ENCODE results near the gene KIR3DL2. TPM values are rescaled to one million over a fixed set of nuclear protein-coding genes. Genes with fewer than 3 reads are reported as not detected.

The KIR3DL2 gene
- total RNA-seq, 1 experiment from 2014 or later = not detected

Other genes starting within 250 kb of the KIR3DL2 start
- gene LILRB1, start 220.0 kb upstream of the KIR3DL2 start, total RNA-seq (2014; rRNA removed; shearing (Covaris generic)) = not detected in 2 replicates
- gene LILRB4, start 187.5 kb upstream of the KIR3DL2 start, total RNA-seq (2014; rRNA removed; shearing (Covaris generic)) = not detected in 2 replicates
- gene KIR3DL3, start 126.0 kb upstream of the KIR3DL2 start, total RNA-seq (2014; rRNA removed; shearing (Covaris generic)) = not detected in 2 replicates
- gene KIR2DL3, start 111.9 kb upstream of the KIR3DL2 start, total RNA-seq (2014; rRNA removed; shearing (Covaris generic)) = not detected in 2 replicates
- not detected in 2 replicates for gene KIR2DL1, start 80.7 kb upstream of the KIR3DL2 start, total RNA-seq (2014; rRNA removed; shearing (Covaris generic))
- not detected in 2 replicates for gene KIR2DL4, start 46.8 kb upstream of the KIR3DL2 start, total RNA-seq (2014; rRNA removed; shearing (Covaris generic))
- gene KIR3DL1, start 34.0 kb upstream of the KIR3DL2 start, total RNA-seq (2014; rRNA removed; shearing (Covaris generic)) = not detected in 2 replicates
- gene KIR2DS4, start 17.8 kb upstream of the KIR3DL2 start, total RNA-seq (2014; rRNA removed; shearing (Covaris generic)) = not detected in 2 replicates
- gene FCAR, start 23.8 kb downstream of the KIR3DL2 start, total RNA-seq (2014; rRNA removed; shearing (Covaris generic)) = not detected in 2 replicates
- not detected in 2 replicates for gene NCR1, start 55.7 kb downstream of the KIR3DL2 start, total RNA-seq (2014; rRNA removed; shearing (Covaris generic))
- 0.02 TPM in 1 of 2 replicates, not detected in the other for gene NLRP7, start 97.1 kb downstream of the KIR3DL2 start, total RNA-seq (2014; rRNA removed; shearing (Covaris generic))
- not detected in 2 replicates for gene NLRP2, start 115.9 kb downstream of the KIR3DL2 start, total RNA-seq (2014; rRNA removed; shearing (Covaris generic))
- gene GP6, start 187.8 kb downstream of the KIR3DL2 start, total RNA-seq (2014; rRNA removed; shearing (Covaris generic)) = 15.1 and 16.7 TPM in 2 replicates
- 29.9 and 30.5 TPM in 2 replicates for gene RDH13, start 212.7 kb downstream of the KIR3DL2 start, total RNA-seq (2014; rRNA removed; shearing (Covaris generic))
- 1.4 and 1.7 TPM in 2 replicates for gene EPS8L1, start 225.4 kb downstream of the KIR3DL2 start, total RNA-seq (2014; rRNA removed; shearing (Covaris generic))